Stimulated activated memory B cell treated with anti-CD40 and anti-IgM and Interleukin-4, amounts not matched to agents 10 μg/mL and 1 μg/mL and 100 μg/mL, for 72 hours (primary cell): Measurements from ENCODE around the gene C2orf92.

Experiments
- ATAC-seq: fragments of 150-1000 bp; cut with Tn5 transposase; 2 replicates; pipeline ENCODE4 v1.10.0; 2021
- H3K27ac Mint-ChIP-seq: one replicate; pipeline ENCODE4 v1.8.0; 2022; ENCODE audit warnings: mild to moderate bottlenecking, mixed read lengths
- H3K27me3 Mint-ChIP-seq: one replicate; pipeline ENCODE4 v1.8.0; 2022; ENCODE audit warnings: mixed read lengths
- H3K36me3 Mint-ChIP-seq: one replicate; pipeline ENCODE4 v1.8.0; 2022; ENCODE audit warnings: mixed read lengths
- H3K4me1 Mint-ChIP-seq: one replicate; pipeline ENCODE4 v1.8.0; 2022; ENCODE audit warnings: mixed read lengths
- H3K4me3 Mint-ChIP-seq: one replicate; pipeline ENCODE4 v1.8.0; 2022; ENCODE audit warnings: mild to moderate bottlenecking, moderate library complexity, mixed read lengths
- H3K9me3 Mint-ChIP-seq: one replicate; pipeline ENCODE4 v1.8.0; 2022; ENCODE audit warnings: mixed read lengths

The C2orf92 gene

GRCh38 chr2:97697252-97698235, 28.0 kb downstream of the C2orf92 start:
- H3K27me3 Mint-ChIP-seq, result no peaks in the 10 kb centered on the region
- no peaks in the 10 kb centered on the region for H3K9me3 Mint-ChIP-seq
- H3K4me3 Mint-ChIP-seq, result peak overlapping the region; percentile 7
- no peak overlapping the region for H3K27ac Mint-ChIP-seq
- H3K36me3 Mint-ChIP-seq, result no peaks in the 10 kb centered on the region
- H3K4me1 Mint-ChIP-seq, result peaks cover 15% of the 10 kb centered on the region
- peak; percentile 91 for ATAC-seq

GRCh38 chr2:97698530-97698929, 29.0 kb downstream of the C2orf92 start:
- Mint-ChIP-seq H3K9me3 (no peaks in the 10 kb centered on the region), H3K4me3 (no peak overlapping the region), H3K4me1 (peaks cover 15% of the 10 kb centered on the region), H3K27me3 (no peaks in the 10 kb centered on the region), H3K36me3 (no peaks in the 10 kb centered on the region), H3K27ac (no peak overlapping the region)
- ATAC-seq, result no peak

- ATAC-seq, result peak; percentile 68
- no peak overlapping the region for H3K27ac Mint-ChIP-seq
- peaks cover 15% of the 10 kb centered on the region for H3K4me1 Mint-ChIP-seq
- no peaks in the 10 kb centered on the region for H3K27me3 Mint-ChIP-seq
- no peak overlapping the region for H3K4me3 Mint-ChIP-seq
- no peaks in the 10 kb centered on the region for H3K9me3 Mint-ChIP-seq
- H3K36me3 Mint-ChIP-seq, result no peaks in the 10 kb centered on the region
Measured at GRCh38 chr2:97699765-97700444, 30.4 kb downstream of the C2orf92 start.

- Mint-ChIP-seq H3K4me1 (peaks cover 15% of the 10 kb centered on the region), H3K36me3 (no peaks in the 10 kb centered on the region)
- no peak for ATAC-seq
Measured at GRCh38 chr2:97701186-97701585, 31.7 kb downstream of the C2orf92 start.

GRCh38 chr2:97701851-97702465, 32.4 kb downstream of the C2orf92 start:
- Mint-ChIP-seq H3K36me3 (no peaks in the 10 kb centered on the region), H3K27me3 (no peaks in the 10 kb centered on the region), H3K4me3 (no peak overlapping the region), H3K9me3 (no peaks in the 10 kb centered on the region), H3K27ac (no peak overlapping the region), H3K4me1 (peaks cover 14% of the 10 kb centered on the region)
- ATAC-seq, result no peak

More at GRCh38 chr2:97701186-97701585, 31.7 kb downstream of the C2orf92 start:
- Mint-ChIP-seq H3K4me3 (no peak overlapping the region), H3K9me3 (no peaks in the 10 kb centered on the region), H3K27ac (no peak overlapping the region), H3K27me3 (no peaks in the 10 kb centered on the region)

GRCh38 chr2:97702731-97703470, 33.4 kb downstream of the C2orf92 start:
- Mint-ChIP-seq H3K27me3 (peaks cover 5% of the 10 kb centered on the region), H3K4me1 (peaks cover 9% of the 10 kb centered on the region), H3K9me3 (no peaks in the 10 kb centered on the region), H3K27ac (no peak overlapping the region), H3K4me3 (no peak overlapping the region), H3K36me3 (no peaks in the 10 kb centered on the region)
- ATAC-seq, result no peak

GRCh38 chr2:97703741-97704140, 34.2 kb downstream of the C2orf92 start:
- peaks cover 14% of the 10 kb centered on the region for H3K27me3 Mint-ChIP-seq
- no peak overlapping the region for H3K4me3 Mint-ChIP-seq
- H3K27ac Mint-ChIP-seq, result no peak overlapping the region
- peaks cover 9% of the 10 kb centered on the region for H3K4me1 Mint-ChIP-seq
- ATAC-seq, result no peak
- H3K9me3 Mint-ChIP-seq, result no peaks in the 10 kb centered on the region
- no peaks in the 10 kb centered on the region for H3K36me3 Mint-ChIP-seq

- Mint-ChIP-seq H3K36me3 (no peaks in the 10 kb centered on the region), H3K27me3 (peaks cover 23% of the 10 kb centered on the region), H3K27ac (no peak overlapping the region), H3K4me3 (no peak overlapping the region), H3K4me1 (peaks cover 11% of the 10 kb centered on the region), H3K9me3 (no peaks in the 10 kb centered on the region)
- ATAC-seq, result no peak
Measured at GRCh38 chr2:97704989-97705388, 35.5 kb downstream of the C2orf92 start.

- Mint-ChIP-seq H3K27me3 (peaks cover 26% of the 10 kb centered on the region), H3K9me3 (no peaks in the 10 kb centered on the region)
Measured at GRCh38 chr2:97706112-97706511, 36.6 kb downstream of the C2orf92 start.

GRCh38 chr2:97706708-97707345, 37.3 kb downstream of the C2orf92 start:
- H3K4me1 Mint-ChIP-seq, result peaks cover 6% of the 10 kb centered on the region
- no peaks in the 10 kb centered on the region for H3K9me3 Mint-ChIP-seq
- no peak overlapping the region for H3K4me3 Mint-ChIP-seq
- no peak overlapping the region for H3K27ac Mint-ChIP-seq
- H3K27me3 Mint-ChIP-seq, result peaks cover 26% of the 10 kb centered on the region
- H3K36me3 Mint-ChIP-seq, result no peaks in the 10 kb centered on the region
- ATAC-seq, result peak; percentile 8

More at GRCh38 chr2:97706112-97706511, 36.6 kb downstream of the C2orf92 start:
- Mint-ChIP-seq H3K4me1 (peaks cover 6% of the 10 kb centered on the region), H3K36me3 (no peaks in the 10 kb centered on the region), H3K27ac (no peak overlapping the region), H3K4me3 (no peak overlapping the region)
- no peak for ATAC-seq

GRCh38 chr2:97707362-97708047, 38.0 kb downstream of the C2orf92 start:
- Mint-ChIP-seq H3K4me1 (peaks cover 6% of the 10 kb centered on the region), H3K27me3 (peaks cover 26% of the 10 kb centered on the region), H3K9me3 (no peaks in the 10 kb centered on the region), H3K36me3 (no peaks in the 10 kb centered on the region), H3K27ac (no peak overlapping the region), H3K4me3 (no peak overlapping the region)
- no peak for ATAC-seq

- Mint-ChIP-seq H3K4me3 (no peak overlapping the region), H3K36me3 (no peaks in the 10 kb centered on the region), H3K27me3 (peaks cover 26% of the 10 kb centered on the region), H3K27ac (no peak overlapping the region), H3K9me3 (no peaks in the 10 kb centered on the region), H3K4me1 (peaks cover 6% of the 10 kb centered on the region)
- no peak for ATAC-seq
Measured at GRCh38 chr2:97708048-97708380, 38.5 kb downstream of the C2orf92 start.

GRCh38 chr2:97708608-97709007, 39.1 kb downstream of the C2orf92 start:
- Mint-ChIP-seq H3K9me3 (no peaks in the 10 kb centered on the region), H3K4me1 (peaks cover 10% of the 10 kb centered on the region), H3K27me3 (peaks cover 26% of the 10 kb centered on the region), H3K36me3 (no peaks in the 10 kb centered on the region), H3K4me3 (no peak overlapping the region), H3K27ac (no peak overlapping the region)
- ATAC-seq, result no peak

- H3K4me1 Mint-ChIP-seq, result peaks cover 11% of the 10 kb centered on the region
- H3K36me3 Mint-ChIP-seq, result no peaks in the 10 kb centered on the region
Measured at GRCh38 chr2:97711394-97711711, 41.8 kb downstream of the C2orf92 start.

More at GRCh38 chr2:97711394-97711711, 41.8 kb downstream of the C2orf92 start:
- Mint-ChIP-seq H3K4me3 (no peak overlapping the region), H3K27ac (no peak overlapping the region), H3K27me3 (peaks cover 26% of the 10 kb centered on the region), H3K9me3 (no peaks in the 10 kb centered on the region)
- no peak for ATAC-seq
